HCT116 (cell line): ENCODE results near the gene IREB2.

Source experiments
- POLR2A ChIP-seq: IDR thresholded peaks from 2 replicates; pipeline ENCODE4 v1.7.0; 2011; ENCODE audit warnings: borderline replicate concordance; ENCODE audit not compliant: insufficient read depth, insufficient read length; ENCODE audit errors: extremely low read depth
- SIN3A ChIP-seq: IDR thresholded peaks from 2 replicates; pipeline ENCODE4 v1.6.1; 2012; ENCODE audit warnings: low read depth
- TF ChIP-seq, protein P1 (sequence below), 3 experiments: fragments of 200-600 bp in 1 of 3; sonication (generic) in 1 of 3; IDR thresholded peaks in 2 of 3; conservative IDR thresholded peaks in 1 of 3; 2 replicates each; pipeline ENCODE4 v1.5.1; 2012 to 2017; ENCODE audit warnings: low read depth in 2 of 3, low read length in 2 of 3, antibody characterized with exemption in 1 of 3, borderline replicate concordance in 1 of 3, control low read depth in 1 of 3, mild to moderate bottlenecking in 1 of 3, mixed read lengths in 1 of 3, mixed run types in 1 of 3, moderate library complexity in 1 of 3; ENCODE audit not compliant: insufficient read depth in 1 of 3

DNA sequence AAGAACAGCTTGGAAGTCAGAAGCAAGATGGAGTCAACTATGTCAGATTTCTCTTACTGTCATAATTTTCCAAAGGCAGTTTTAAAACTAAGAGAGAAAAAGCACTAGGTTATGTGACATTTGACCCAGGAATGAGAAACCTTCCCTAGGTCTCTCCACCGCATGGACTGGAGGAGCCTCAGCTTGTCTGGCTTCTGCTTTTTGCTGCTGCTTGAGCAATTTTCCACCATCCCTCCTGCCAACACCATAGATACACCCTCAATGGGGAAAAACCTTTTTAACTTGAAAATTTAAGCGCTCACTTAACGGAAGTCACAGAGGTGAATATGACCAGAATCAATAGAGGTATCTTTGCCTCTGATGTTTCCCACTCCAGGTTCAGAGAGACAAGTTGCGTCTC, 17.8 kb upstream of the IREB2 start:
- TF ChIP-seq, protein P1, sequence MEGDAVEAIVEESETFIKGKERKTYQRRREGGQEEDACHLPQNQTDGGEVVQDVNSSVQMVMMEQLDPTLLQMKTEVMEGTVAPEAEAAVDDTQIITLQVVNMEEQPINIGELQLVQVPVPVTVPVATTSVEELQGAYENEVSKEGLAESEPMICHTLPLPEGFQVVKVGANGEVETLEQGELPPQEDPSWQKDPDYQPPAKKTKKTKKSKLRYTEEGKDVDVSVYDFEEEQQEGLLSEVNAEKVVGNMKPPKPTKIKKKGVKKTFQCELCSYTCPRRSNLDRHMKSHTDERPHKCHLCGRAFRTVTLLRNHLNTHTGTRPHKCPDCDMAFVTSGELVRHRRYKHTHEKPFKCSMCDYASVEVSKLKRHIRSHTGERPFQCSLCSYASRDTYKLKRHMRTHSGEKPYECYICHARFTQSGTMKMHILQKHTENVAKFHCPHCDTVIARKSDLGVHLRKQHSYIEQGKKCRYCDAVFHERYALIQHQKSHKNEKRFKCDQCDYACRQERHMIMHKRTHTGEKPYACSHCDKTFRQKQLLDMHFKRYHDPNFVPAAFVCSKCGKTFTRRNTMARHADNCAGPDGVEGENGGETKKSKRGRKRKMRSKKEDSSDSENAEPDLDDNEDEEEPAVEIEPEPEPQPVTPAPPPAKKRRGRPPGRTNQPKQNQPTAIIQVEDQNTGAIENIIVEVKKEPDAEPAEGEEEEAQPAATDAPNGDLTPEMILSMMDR (IDR thresholded peaks at IDR 0.05 in 2 of 3, conservative IDR thresholded peaks at IDR 0.05 in 1 of 3; ENCODE audit: borderline replicate concordance in 1 of 3, insufficient read depth in 1 of 3, low read depth in 2 of 3, low read length in 2 of 3): no peak
- TF ChIP-seq POLR2A: no peak
- TF ChIP-seq SIN3A: no peak
